Sigmoid colon (tissue), 4 donors: ENCODE results near the gene FAM227B.

Source experiments
- EP300 ChIP-seq, 4 donors: sonication (generic); formaldehyde crosslinking; IDR thresholded peaks; one replicate each; pipeline ENCODE4 v1.6.1; 2017; ENCODE audit warnings: antibody characterized with exemption in 4 of 4
- POLR2A ChIP-seq, 2 donors: fragments of 450-650 bp; IDR thresholded peaks; one replicate each; pipeline ENCODE4 v1.6.1; 2016; ENCODE audit warnings: antibody characterized with exemption in 2 of 2, mild to moderate bottlenecking in 2 of 2, moderate library complexity in 2 of 2
- TF ChIP-seq, protein P1 (sequence below), 4 experiments: fragments of 450-650 bp in 3 of 4; fragments of 200-600 bp in 1 of 4; IDR thresholded peaks; one replicate each; pipeline ENCODE4 v1.5.1; 2016 to 2019; ENCODE audit warnings: antibody characterized with exemption in 4 of 4, mild to moderate bottlenecking in 3 of 4, moderate library complexity in 2 of 4

DNA sequence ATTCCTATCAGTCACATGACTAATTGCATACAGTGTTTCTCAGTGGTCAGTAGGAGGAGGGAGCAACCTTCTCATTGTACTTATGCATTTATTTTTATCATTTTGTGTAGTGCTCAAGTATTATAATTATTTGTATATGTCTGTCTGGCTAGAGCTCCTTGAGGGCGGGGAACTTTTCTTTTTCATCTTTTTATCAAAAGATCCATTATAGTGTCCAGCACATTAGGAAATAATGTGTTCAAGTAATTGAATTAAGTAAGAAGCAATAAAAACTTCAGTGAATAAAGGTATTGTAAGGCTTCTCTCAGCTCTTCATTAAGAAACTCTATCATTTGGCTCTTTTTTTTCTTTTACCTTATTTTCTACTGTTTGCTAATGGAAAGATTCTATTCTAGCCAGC, 178.8 kb downstream of the FAM227B start:
- TF ChIP-seq, protein P1, sequence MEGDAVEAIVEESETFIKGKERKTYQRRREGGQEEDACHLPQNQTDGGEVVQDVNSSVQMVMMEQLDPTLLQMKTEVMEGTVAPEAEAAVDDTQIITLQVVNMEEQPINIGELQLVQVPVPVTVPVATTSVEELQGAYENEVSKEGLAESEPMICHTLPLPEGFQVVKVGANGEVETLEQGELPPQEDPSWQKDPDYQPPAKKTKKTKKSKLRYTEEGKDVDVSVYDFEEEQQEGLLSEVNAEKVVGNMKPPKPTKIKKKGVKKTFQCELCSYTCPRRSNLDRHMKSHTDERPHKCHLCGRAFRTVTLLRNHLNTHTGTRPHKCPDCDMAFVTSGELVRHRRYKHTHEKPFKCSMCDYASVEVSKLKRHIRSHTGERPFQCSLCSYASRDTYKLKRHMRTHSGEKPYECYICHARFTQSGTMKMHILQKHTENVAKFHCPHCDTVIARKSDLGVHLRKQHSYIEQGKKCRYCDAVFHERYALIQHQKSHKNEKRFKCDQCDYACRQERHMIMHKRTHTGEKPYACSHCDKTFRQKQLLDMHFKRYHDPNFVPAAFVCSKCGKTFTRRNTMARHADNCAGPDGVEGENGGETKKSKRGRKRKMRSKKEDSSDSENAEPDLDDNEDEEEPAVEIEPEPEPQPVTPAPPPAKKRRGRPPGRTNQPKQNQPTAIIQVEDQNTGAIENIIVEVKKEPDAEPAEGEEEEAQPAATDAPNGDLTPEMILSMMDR (IDR thresholded peaks at IDR 0.05): no peak
- TF ChIP-seq EP300 (IDR thresholded peaks at IDR 0.05) (no peak), POLR2A (IDR thresholded peaks at IDR 0.05) (no peak)
